ENCODE data around the gene FAM174C.
"Not testable (repeated sequence)": the region's sequence is repeated elsewhere in the genome, so short reads cannot be mapped to it uniquely, and the experiment has no call there.

FAM174C gene

GRCh38 chr19:1288833-1289685 lies 13.7 kb downstream of the FAM174C start:
- DNase-seq: no peak

- no peak for DNase-seq
These were observed 14.3 kb downstream of the FAM174C start for GRCh38 chr19:1289686-1290025.

- no peak for DNase-seq
These were observed 14.9 kb downstream of the FAM174C start for GRCh38 chr19:1290196-1290702.

GRCh38 chr19:1290703-1291651 lies 15.6 kb downstream of the FAM174C start:
- no peak for DNase-seq

GRCh38 chr19:1291761-1292418 lies 16.6 kb downstream of the FAM174C start:
- DNase-seq: no peak

GRCh38 chr19:1292419-1293151 lies 17.3 kb downstream of the FAM174C start:
- no peak for DNase-seq

- DNase-seq: no peak
These were observed 18.7 kb downstream of the FAM174C start for GRCh38 chr19:1293782-1294604.

GRCh38 chr19:1294688-1295087 lies 19.4 kb downstream of the FAM174C start:
- DNase-seq: no peak

GRCh38 chr19:1295169-1296012 lies 20.1 kb downstream of the FAM174C start:
- DNase-seq: no peak

GRCh38 chr19:1296078-1296477 lies 20.7 kb downstream of the FAM174C start:
- DNase-seq: no peak

- no peak for DNase-seq
These were observed 21.4 kb downstream of the FAM174C start for GRCh38 chr19:1296575-1297271.

GRCh38 chr19:1298235-1298634 lies 22.9 kb downstream of the FAM174C start:
- no peak for DNase-seq

GRCh38 chr19:1299801-1300200 lies 24.5 kb downstream of the FAM174C start:
- DNase-seq: no peak

- DNase-seq: no peak
These were observed 25.6 kb downstream of the FAM174C start for GRCh38 chr19:1300744-1301490.

GRCh38 chr19:1302533-1303239 lies 27.4 kb downstream of the FAM174C start:
- DNase-seq: no peak

GRCh38 chr19:1304197-1304924 lies 29.0 kb downstream of the FAM174C start:
- DNase-seq: no peak

GRCh38 chr19:1305354-1305753 lies 30.0 kb downstream of the FAM174C start:
- not testable (repeated sequence) for DNase-seq

GRCh38 chr19:1307320-1307719 lies 32.0 kb downstream of the FAM174C start:
- DNase-seq: no peak

Data from GOT3 (cell line).